Measurements from ENCODE around the gene CACNA1H. TPM values are rescaled to one million over a fixed set of nuclear protein-coding genes. Genes with fewer than 3 reads are reported as not detected.

Gene CACNA1H
- total RNA-seq: under 0.01 and 0.11 TPM in 2 replicates

GRCh38 chr16:1152651-1153259, at the start of gene CACNA1H:
TSS of gene CACNA1H (plus strand) at chr16:1153106. CDS start at chr16:1153738, 632 bp downstream.

DNA sequence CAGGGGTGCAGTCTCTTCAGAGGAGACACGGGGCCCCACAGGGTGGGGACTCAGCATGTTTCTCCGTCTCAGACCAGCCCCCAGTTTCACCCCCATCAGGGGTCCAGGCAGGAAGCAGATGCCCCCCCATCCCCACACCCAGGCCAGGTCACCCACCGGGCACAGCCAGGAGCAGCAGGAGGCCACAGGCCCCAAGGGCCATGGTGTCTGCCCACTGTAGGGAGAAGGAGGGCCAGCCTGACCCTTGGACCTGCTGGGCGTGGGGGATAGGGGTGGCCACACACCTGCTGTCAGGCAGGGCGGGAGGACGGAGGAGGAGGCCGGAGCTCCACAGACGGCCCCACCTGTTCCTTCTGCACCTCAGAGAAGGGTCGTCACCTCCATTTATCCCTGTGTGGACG, 72.1 kb downstream of the CACNA1H start, which contains the start of gene TPSG1:
Gene TPSG1, minus strand, starts transcription at position 218 of the 401 bp plus-strand sequence. Its CDS starts 16 bp downstream, at position 202.

GRCh38 chr16:1230084-1230470, 77.2 kb downstream of the CACNA1H start, which contains the start of gene TPSB2:
TSS of gene TPSB2 (minus strand) at chr16:1230184. CDS start at chr16:1229951, 233 bp downstream.

GRCh38 chr16:1240436-1240835, 87.5 kb downstream of the CACNA1H start, which contains the start of gene TPSAB1:
TSS of gene TPSAB1 (plus strand) at chr16:1240705. CDS start at chr16:1240939, 234 bp downstream.

DNA sequence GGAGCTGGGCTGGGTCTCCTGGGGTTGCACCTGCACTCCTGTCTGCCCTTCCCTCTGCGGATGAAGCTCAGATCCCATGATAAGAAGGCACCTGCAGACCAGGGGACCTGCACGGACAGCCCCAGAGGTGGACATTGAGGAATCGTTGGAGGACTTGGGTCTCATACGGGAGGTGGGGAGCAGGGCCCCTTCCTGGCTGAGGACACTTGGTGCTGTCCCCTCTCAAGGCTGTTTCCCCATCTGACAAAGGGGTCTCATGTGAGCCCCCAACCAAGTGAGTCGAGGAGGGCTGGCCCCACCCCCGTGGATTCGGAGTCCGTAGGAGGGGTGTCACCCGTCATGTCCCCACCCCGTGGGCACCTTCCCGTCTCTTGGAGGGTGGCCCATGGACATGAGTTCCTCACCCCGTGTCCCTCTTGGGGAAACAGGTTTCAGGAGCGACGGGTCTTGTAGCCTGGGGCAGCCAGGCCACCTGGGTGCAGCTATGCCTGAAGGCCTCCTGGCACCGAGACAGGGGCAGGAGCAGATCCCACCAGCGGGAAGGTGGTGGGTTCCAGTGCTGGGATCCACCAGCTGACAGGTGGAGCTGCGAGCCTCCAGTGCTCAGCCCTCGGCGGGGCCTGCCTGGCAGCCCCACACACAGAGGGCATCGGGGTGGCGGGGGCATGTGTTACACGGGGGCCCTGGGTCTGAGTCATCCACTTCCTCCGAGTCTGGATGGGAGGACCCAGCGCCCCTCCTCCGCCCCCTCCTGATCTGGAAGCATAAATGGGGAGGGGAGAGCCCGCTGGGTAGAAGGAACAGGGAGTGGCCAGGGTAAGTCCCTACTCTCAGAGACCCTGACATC, 102.6 kb downstream of the CACNA1H start, which contains the start of gene TPSD1:
Gene TPSD1, plus strand, starts transcription at position 794 of the 847 bp plus-strand sequence. CDS start 212 bp downstream, outside the sequence.

Other genes with a start within 250 kb of the CACNA1H start
- 31.4 and 45.7 TPM in 2 replicates for gene LMF1, start 182.1 kb upstream of the CACNA1H start, total RNA-seq
- 0.22 and 0.39 TPM in 2 replicates for gene SOX8, start 171.3 kb upstream of the CACNA1H start, total RNA-seq
- gene SSTR5, start 80.4 kb upstream of the CACNA1H start, total RNA-seq: not detected in 2 replicates
- gene C1QTNF8, start 56.9 kb upstream of the CACNA1H start, total RNA-seq: not detected in 2 replicates
- gene TPSG1, start 72.2 kb downstream of the CACNA1H start, total RNA-seq: not detected in 2 replicates
- gene TPSB2, start 77.1 kb downstream of the CACNA1H start, total RNA-seq: not detected in 2 replicates
- gene TPSAB1, start 87.6 kb downstream of the CACNA1H start, total RNA-seq: not detected in 2 replicates
- gene TPSD1, start 103.0 kb downstream of the CACNA1H start, total RNA-seq: not detected in 2 replicates
- gene UBE2I, start 156.5 kb downstream of the CACNA1H start, total RNA-seq: 46.3 and 51.9 TPM in 2 replicates
- gene BAIAP3, start 180.5 kb downstream of the CACNA1H start, total RNA-seq: 0.54 TPM in 1 of 2 replicates, not detected in the other
- 41.2 and 84.2 TPM in 2 replicates for gene TSR3, start 198.8 kb downstream of the CACNA1H start, total RNA-seq
- gene GNPTG, start 198.8 kb downstream of the CACNA1H start, total RNA-seq: 30.8 and 53.4 TPM in 2 replicates